Neural cell (in vitro differentiated cells): ENCODE measurements around the gene ADAMTSL2. TPM values are rescaled to one million over a fixed set of nuclear protein-coding genes. Genes with fewer than 3 reads are reported as not detected.

Experiments
- H2AFZ ChIP-seq: fragments of 200-600, 300-800 bp; sonication (generic), shearing (Covaris generic); 2 replicates; pipeline ENCODE4 v1.6.0; 2014; ENCODE audit warnings: low read depth, mild to moderate bottlenecking, antibody characterized with exemption, low read length, moderate library complexity
- H3F3A ChIP-seq: fragments of 200-600 bp; shearing (Covaris generic); 2 replicates; pipeline ENCODE4 v1.6.1; 2016; ENCODE audit warnings: mild to moderate bottlenecking, moderate library complexity, mixed read lengths, antibody characterized with exemption, low read length; ENCODE audit not compliant: insufficient read depth, poor library complexity, severe bottlenecking
- H3K27ac ChIP-seq: fragments of 200-600, 300-800 bp; sonication (generic), shearing (Covaris generic); 2 replicates; pipeline ENCODE4 v1.5.1; 2014; ENCODE audit warnings: mild to moderate bottlenecking, low read length, moderate library complexity
- H3K27me3 ChIP-seq: fragments of 300-800, 200-600 bp; sonication (generic), shearing (Covaris generic); 2 replicates; pipeline ENCODE4 v1.6.0; 2014; ENCODE audit warnings: mild to moderate bottlenecking, low read depth, low read length, moderate library complexity; ENCODE audit not compliant: insufficient read depth
- H3K36me3 ChIP-seq: fragments of 300-800, 200-600 bp; sonication (generic), shearing (Covaris generic); 2 replicates; pipeline ENCODE4 v1.5.1; 2014; ENCODE audit warnings: mild to moderate bottlenecking, antibody characterized with exemption, low read length, moderate library complexity; ENCODE audit not compliant: insufficient read depth
- H3K4me2 ChIP-seq: fragments of 300-800, 200-600 bp; sonication (generic), shearing (Covaris generic); 2 replicates; pipeline ENCODE4 v1.6.0; 2014; ENCODE audit warnings: mild to moderate bottlenecking, low read length
- H3K4me3 ChIP-seq: fragments of 300-800, 200-600 bp; sonication (generic), shearing (Covaris generic); 2 replicates; pipeline ENCODE4 v1.5.1; 2014; ENCODE audit warnings: mild to moderate bottlenecking, low read length, moderate library complexity
- H3K79me2 ChIP-seq: fragments of 200-600 bp; shearing (Covaris generic); replicated peaks from 2 replicates; pipeline ENCODE4 v1.6.0; 2014; ENCODE audit warnings: mild to moderate bottlenecking, low read length, moderate library complexity; ENCODE audit not compliant: insufficient read depth
- H3K9ac ChIP-seq: fragments of 300-800, 200-600 bp; sonication (generic), shearing (Covaris generic); 2 replicates; pipeline ENCODE4 v1.6.1; 2016; ENCODE audit warnings: mild to moderate bottlenecking, low read length, mixed read lengths
- H3K9me2 ChIP-seq: fragments of 200-600 bp; shearing (Covaris generic); 2 replicates; pipeline ENCODE4 v1.6.1; 2016; ENCODE audit warnings: mild to moderate bottlenecking, low read length, mixed read lengths; ENCODE audit not compliant: insufficient read depth
- H3K9me3 ChIP-seq: fragments of 200-600, 300-800 bp; sonication (generic), shearing (Covaris generic); 2 replicates; pipeline ENCODE4 v1.6.1; 2016; ENCODE audit warnings: mild to moderate bottlenecking, mixed run types, low read length, moderate library complexity, mixed read lengths
- H4K20me1 ChIP-seq: fragments of 200-600 bp; shearing (Covaris generic); 2 replicates; pipeline ENCODE4 v1.6.1; 2016; ENCODE audit warnings: mild to moderate bottlenecking, mixed run types; ENCODE audit not compliant: insufficient read depth
- CTCF ChIP-seq: fragments of 450-650 bp; IDR thresholded peaks from 2 replicates; pipeline ENCODE4 v1.5.1; 2014; ENCODE audit warnings: antibody characterized with exemption, mild to moderate bottlenecking, moderate library complexity; ENCODE audit not compliant: poor library complexity, severe bottlenecking
- EP300 ChIP-seq: fragments of 450-650 bp; conservative IDR thresholded peaks from 2 replicates; pipeline ENCODE4 v1.6.1; 2014; ENCODE audit warnings: antibody characterized with exemption, mild to moderate bottlenecking, moderate library complexity; ENCODE audit not compliant: poor library complexity, severe bottlenecking
- EZH2 ChIP-seq: fragments of 200-600, 300-800 bp; shearing (Covaris generic), sonication (generic); IDR thresholded peaks from 2 replicates; pipeline ENCODE4 v1.6.1; 2014; ENCODE audit warnings: antibody characterized with exemption, low read length, borderline replicate concordance, mild to moderate bottlenecking; ENCODE audit not compliant: insufficient read depth, poor library complexity, severe bottlenecking
- MXI1 ChIP-seq: fragments of 450-650 bp; conservative IDR thresholded peaks from 2 replicates; pipeline ENCODE4 v1.6.1; 2014; ENCODE audit warnings: antibody characterized with exemption, mild to moderate bottlenecking; ENCODE audit not compliant: poor library complexity, severe bottlenecking
- POLR2AphosphoS5 ChIP-seq: IDR thresholded peaks from 2 replicates; pipeline ENCODE4 v1.6.1; 2012
- RAD21 ChIP-seq: fragments of 450-650 bp; conservative IDR thresholded peaks from 2 replicates; pipeline ENCODE4 v1.6.1; 2014; ENCODE audit warnings: antibody characterized with exemption, mild to moderate bottlenecking, moderate library complexity
- REST ChIP-seq: IDR thresholded peaks from 2 replicates; pipeline ENCODE4 v1.6.1; 2012; ENCODE audit warnings: borderline replicate concordance
- SMC3 ChIP-seq: fragments of 450-650 bp; conservative IDR thresholded peaks from 2 replicates; pipeline ENCODE4 v1.6.1; 2014; ENCODE audit warnings: antibody characterized with exemption, mild to moderate bottlenecking, moderate library complexity; ENCODE audit not compliant: poor library complexity
- TAF1 ChIP-seq: IDR thresholded peaks from 2 replicates; pipeline ENCODE4 v1.6.1; 2012; ENCODE audit warnings: low read depth
- polyA plus RNA-seq: library from polyadenylated mRNA; depleted of rRNA; stranded (reverse); fragments of >200 nt; gene quantifications from 2 replicates; pipeline ENCODE4 v1.2.3, GENCODE V29; 2014

ADAMTSL2 gene
- polyA plus RNA-seq, 1 donor from 2014 or later, result 0.85 TPM

DNA sequence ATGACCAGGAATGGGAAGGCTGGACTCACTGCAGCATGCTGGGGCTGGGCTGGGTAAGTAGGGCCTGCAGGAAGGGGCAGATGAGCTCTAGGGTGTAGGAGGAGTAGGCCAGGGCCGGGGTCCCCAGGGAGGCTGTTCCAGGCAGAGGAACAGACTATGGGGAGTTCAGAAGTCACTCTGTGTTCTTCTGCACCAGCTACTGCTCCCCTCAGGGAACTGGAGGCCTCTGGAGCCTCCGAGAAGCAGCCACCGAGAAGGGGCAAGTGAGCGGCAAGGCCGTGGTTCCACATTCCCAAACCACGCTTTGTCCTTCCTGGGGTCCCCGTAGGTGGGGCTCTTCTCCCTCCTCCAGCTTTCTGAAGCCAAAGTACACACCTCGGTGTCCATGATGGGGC, 47.2 kb upstream of the ADAMTSL2 start:
- H3F3A ChIP-seq, result no peaks in the 10 kb centered on the region
- no peak overlapping the region for H3K4me3 ChIP-seq
- H3K27me3 ChIP-seq, result no peaks in the 10 kb centered on the region
- H3K36me3 ChIP-seq, result no peaks in the 10 kb centered on the region
- H3K9me3 ChIP-seq, result no peaks in the 10 kb centered on the region
- no peak overlapping the region for H3K4me2 ChIP-seq
- no peaks in the 10 kb centered on the region for H3K79me2 ChIP-seq
- no peak overlapping the region for H3K9ac ChIP-seq
- no peak overlapping the region for H3K27ac ChIP-seq
- no peak overlapping the region for H2AFZ ChIP-seq
- no peak for TF ChIP-seq TAF1
- TF ChIP-seq SMC3, result no peak
- TF ChIP-seq EP300, result no peak
- no peak for TF ChIP-seq RAD21
- TF ChIP-seq REST, result no peak
- no peak for TF ChIP-seq MXI1
- no peak for TF ChIP-seq CTCF
- no peak for TF ChIP-seq POLR2AphosphoS5
- no peaks in the 10 kb centered on the region for H4K20me1 ChIP-seq
- no peaks in the 10 kb centered on the region for H3K9me2 ChIP-seq

- H3K9ac ChIP-seq, result no peak overlapping the region
- no peak overlapping the region for H3K27ac ChIP-seq
- H3K4me2 ChIP-seq, result no peak overlapping the region
- no peaks in the 10 kb centered on the region for H3F3A ChIP-seq
- no peak for TF ChIP-seq REST
- TF ChIP-seq TAF1, result no peak
- TF ChIP-seq EP300, result no peak
- no peak for TF ChIP-seq SMC3
- TF ChIP-seq POLR2AphosphoS5, result no peak
- no peak for TF ChIP-seq CTCF
- no peak for TF ChIP-seq RAD21
- TF ChIP-seq EZH2, result no peak
- no peak for TF ChIP-seq MXI1
- no peaks in the 10 kb centered on the region for H3K9me3 ChIP-seq
- H3K27me3 ChIP-seq, result no peaks in the 10 kb centered on the region
- no peaks in the 10 kb centered on the region for H3K36me3 ChIP-seq
- no peak overlapping the region for H2AFZ ChIP-seq
- H3K9me2 ChIP-seq, result no peaks in the 10 kb centered on the region
- no peak overlapping the region for H3K4me3 ChIP-seq
- H3K79me2 ChIP-seq, result no peaks in the 10 kb centered on the region
- H4K20me1 ChIP-seq, result no peaks in the 10 kb centered on the region
Observed at GRCh38 chr9:133488686-133489252, 45.7 kb upstream of the ADAMTSL2 start.
